HFFc6 (cell line): ENCODE results near the gene SBNO2. TPM values are rescaled to one million over a fixed set of nuclear protein-coding genes. Genes with fewer than 3 reads are reported as not detected.
A peak's percentile ranks its signal among the peaks of the same experiment; 100 is the strongest.

Experiments
- DNase-seq: peaks from one replicate; pipeline ENCODE4 v3.0.0-alpha.2; 2018
- H3K27ac Mint-ChIP-seq: 2 replicates; pipeline ENCODE4 v1.8.0; 2020; ENCODE audit warnings: mild to moderate bottlenecking, mixed read lengths
- H3K27me3 Mint-ChIP-seq: 2 replicates; pipeline ENCODE4 v1.8.0; 2021; ENCODE audit warnings: mild to moderate bottlenecking, moderate library complexity, mixed read lengths; ENCODE audit not compliant: insufficient read depth
- H3K36me3 Mint-ChIP-seq: 2 replicates; pipeline ENCODE4 v1.8.0; 2021; ENCODE audit warnings: low read depth, mixed read lengths
- H3K4me1 Mint-ChIP-seq: 2 replicates; pipeline ENCODE4 v1.8.0; 2020; ENCODE audit warnings: low read depth, mixed read lengths
- H3K4me3 Mint-ChIP-seq: 2 replicates; pipeline ENCODE4 v1.8.0; 2020; ENCODE audit warnings: mild to moderate bottlenecking, moderate library complexity, mixed read lengths
- H3K9me3 Mint-ChIP-seq: 2 replicates; pipeline ENCODE4 v1.8.0; 2020; ENCODE audit warnings: mild to moderate bottlenecking, mixed read lengths
- CTCF ChIP-seq: fragments of 200-600 bp; sonication (generic); IDR thresholded peaks from 2 replicates; pipeline ENCODE4 v1.5.0; 2021; ENCODE audit warnings: antibody characterized with exemption, mild to moderate bottlenecking
- total RNA-seq, 6 experiments: library from RNA; stranded (reverse); fragmentation: NEBNext Ultra II Directional; extraction: Animal tissue kit (Norgen Biotek cat#: 25700); gene quantifications; 2 replicates in 1 of 6; 3 replicates in 5 of 6; pipeline ENCODE4 v1.2.3, GENCODE V29; 2021

The SBNO2 gene
- total RNA-seq, 6 experiments from 2014 or later: 33.7 to 49.8 (median 41.5) TPM

DNA sequence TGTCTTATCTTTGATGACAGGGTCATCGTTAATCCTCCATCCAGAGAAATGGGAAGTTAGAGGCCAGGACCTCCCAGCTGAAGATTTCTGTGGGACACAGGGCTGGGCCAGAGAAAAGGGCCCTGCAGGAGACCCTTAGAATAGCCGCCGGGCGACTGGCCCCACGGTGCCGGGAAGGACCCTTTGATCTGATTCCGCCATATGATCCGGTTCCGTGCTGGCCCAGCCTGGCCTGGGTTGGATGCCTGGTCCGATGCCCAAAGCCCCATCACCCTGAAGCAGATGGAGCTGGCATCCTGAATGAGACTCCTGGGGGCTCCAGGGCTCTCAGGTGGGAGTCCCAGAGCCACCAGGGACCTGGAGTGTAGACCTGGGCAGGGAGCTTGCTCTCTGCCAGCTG is 25.5 kb upstream of the SBNO2 start:
- H3K27me3 Mint-ChIP-seq: no peaks in the 10 kb centered on the region
- H3K36me3 Mint-ChIP-seq: no peaks in the 10 kb centered on the region
- peaks cover 19% of the 10 kb centered on the region for H3K4me1 Mint-ChIP-seq
- H3K27ac Mint-ChIP-seq: no peak overlapping the region
- no peak overlapping the region for H3K4me3 Mint-ChIP-seq
- DNase-seq: no peak
- TF ChIP-seq CTCF: no peak
- no peaks in the 10 kb centered on the region for H3K9me3 Mint-ChIP-seq

DNA sequence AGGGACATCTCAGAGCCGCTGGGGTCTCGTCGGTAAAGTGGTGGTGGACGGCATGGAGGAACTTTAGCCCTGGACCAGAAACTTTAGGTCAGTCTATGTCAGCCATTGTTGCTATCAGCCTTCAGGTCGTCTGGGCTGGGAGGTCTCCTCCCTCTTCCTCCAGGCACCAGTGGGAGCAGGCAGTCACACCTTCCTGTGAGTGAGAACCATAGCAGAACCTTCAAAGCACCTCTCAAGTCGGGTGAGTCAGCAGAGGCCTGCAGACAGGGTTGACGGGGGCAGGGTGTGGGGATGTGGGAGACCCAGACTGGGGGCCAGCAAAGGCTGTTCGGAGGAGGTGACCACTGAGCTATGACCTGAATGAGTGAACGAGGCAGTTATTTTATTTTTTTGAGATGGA is 15.4 kb upstream of the SBNO2 start:
- H3K9me3 Mint-ChIP-seq: no peaks in the 10 kb centered on the region
- no peaks in the 10 kb centered on the region for H3K36me3 Mint-ChIP-seq
- DNase-seq: no peak
- peaks cover 12% of the 10 kb centered on the region for H3K4me1 Mint-ChIP-seq
- no peaks in the 10 kb centered on the region; the same call in none of the 2 replicates for H3K27me3 Mint-ChIP-seq
- no peak for TF ChIP-seq CTCF
- no peak overlapping the region for H3K27ac Mint-ChIP-seq
- H3K4me3 Mint-ChIP-seq: no peak overlapping the region

DNA sequence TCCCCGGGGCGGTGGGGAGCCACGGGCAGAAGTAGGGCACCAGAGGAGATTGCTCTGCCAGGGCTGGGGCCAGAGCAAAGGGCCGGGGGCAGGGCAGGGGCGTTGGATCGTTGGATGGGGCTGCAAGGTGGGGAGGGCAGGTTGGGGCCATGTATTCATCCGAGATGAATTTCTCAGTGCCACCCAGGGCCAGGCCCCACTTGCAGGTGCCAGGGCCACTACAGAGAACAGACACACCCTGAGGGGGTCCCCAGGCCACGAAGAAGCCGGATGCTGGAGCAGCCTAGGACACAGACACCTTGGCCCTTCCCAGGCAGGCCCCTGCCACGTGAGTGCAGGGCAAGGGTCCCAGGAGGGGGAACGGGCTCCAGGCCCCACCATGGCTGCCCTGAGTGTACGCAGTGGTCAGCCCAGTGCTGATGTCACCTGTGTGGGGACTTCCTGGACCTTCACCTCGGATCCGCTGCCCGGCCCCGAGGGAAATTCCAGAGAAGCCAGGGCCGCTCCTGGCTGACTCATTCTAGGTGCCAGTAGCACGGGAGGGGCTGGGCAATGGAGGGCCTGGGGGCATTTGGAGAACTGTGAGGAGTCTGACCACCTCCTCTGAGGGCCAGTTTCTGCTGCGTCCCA is 9.6 kb upstream of the SBNO2 start:
- no peak overlapping the region for H3K27ac Mint-ChIP-seq
- peaks cover 13% of the 10 kb centered on the region for H3K4me1 Mint-ChIP-seq
- no peak overlapping the region for H3K4me3 Mint-ChIP-seq
- peaks cover 2% of the 10 kb centered on the region for H3K27me3 Mint-ChIP-seq
- no peaks in the 10 kb centered on the region for H3K36me3 Mint-ChIP-seq
- no peak for TF ChIP-seq CTCF
- DNase-seq: peak; percentile 30
- H3K9me3 Mint-ChIP-seq: no peaks in the 10 kb centered on the region

GRCh38 chr19:1182727-1183126 is 8.7 kb upstream of the SBNO2 start:
- H3K27me3 Mint-ChIP-seq: peaks cover 2% of the 10 kb centered on the region
- H3K4me1 Mint-ChIP-seq: peaks cover 17% of the 10 kb centered on the region
- DNase-seq: no peak
- H3K4me3 Mint-ChIP-seq: no peak overlapping the region
- TF ChIP-seq CTCF: no peak
- H3K36me3 Mint-ChIP-seq: no peaks in the 10 kb centered on the region
- H3K27ac Mint-ChIP-seq: no peak overlapping the region
- no peaks in the 10 kb centered on the region for H3K9me3 Mint-ChIP-seq

GRCh38 chr19:1182068-1182467 is 8.0 kb upstream of the SBNO2 start:
- H3K4me1 Mint-ChIP-seq: peaks cover 24% of the 10 kb centered on the region
- H3K27me3 Mint-ChIP-seq: peaks cover 2% of the 10 kb centered on the region
- DNase-seq: no peak
- H3K36me3 Mint-ChIP-seq: no peaks in the 10 kb centered on the region
- no peak for TF ChIP-seq CTCF
- H3K27ac Mint-ChIP-seq: no peak overlapping the region
- no peaks in the 10 kb centered on the region for H3K9me3 Mint-ChIP-seq
- H3K4me3 Mint-ChIP-seq: no peak overlapping the region

DNA sequence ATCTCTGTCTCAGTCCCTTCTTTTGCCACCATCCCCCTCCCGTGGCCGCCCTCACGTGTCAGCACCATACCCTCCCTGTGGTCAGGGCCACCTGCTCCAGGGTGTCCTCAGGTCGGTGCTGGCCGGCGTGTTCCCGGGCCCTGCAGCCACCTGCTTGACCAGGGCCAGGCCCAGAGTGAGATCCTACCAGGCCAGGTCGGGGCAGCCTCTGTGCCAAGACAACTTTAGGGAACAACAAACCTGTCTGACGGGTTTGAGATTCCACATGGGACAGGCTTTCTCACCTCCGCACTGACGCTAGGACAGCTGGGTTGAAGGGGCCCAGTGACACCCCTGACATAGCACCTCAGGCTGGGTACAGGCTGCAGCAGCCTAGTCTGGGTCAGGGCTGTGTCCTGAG is 7.5 kb upstream of the SBNO2 start:
- no peak for DNase-seq
- Mint-ChIP-seq H3K27ac (peak overlapping the region; percentile 75), H3K9me3 (no peaks in the 10 kb centered on the region), H3K4me3 (peak overlapping the region; percentile 29; the same call in 1 of the 2 replicates), H3K36me3 (no peaks in the 10 kb centered on the region), H3K27me3 (peaks cover 4% of the 10 kb centered on the region), H3K4me1 (peaks cover 26% of the 10 kb centered on the region)
- TF ChIP-seq CTCF: no peak
